Measurements from ENCODE around the gene CWC22. TPM values are rescaled to one million over a fixed set of nuclear protein-coding genes. Genes with fewer than 3 reads are reported as not detected.
"Not testable (repeated sequence)": the region's sequence is repeated elsewhere in the genome, so short reads cannot be mapped to it uniquely, and the experiment has no call there.

The CWC22 gene
- total RNA-seq, 1 donor from 2014 or later: 30.0 TPM

DNA sequence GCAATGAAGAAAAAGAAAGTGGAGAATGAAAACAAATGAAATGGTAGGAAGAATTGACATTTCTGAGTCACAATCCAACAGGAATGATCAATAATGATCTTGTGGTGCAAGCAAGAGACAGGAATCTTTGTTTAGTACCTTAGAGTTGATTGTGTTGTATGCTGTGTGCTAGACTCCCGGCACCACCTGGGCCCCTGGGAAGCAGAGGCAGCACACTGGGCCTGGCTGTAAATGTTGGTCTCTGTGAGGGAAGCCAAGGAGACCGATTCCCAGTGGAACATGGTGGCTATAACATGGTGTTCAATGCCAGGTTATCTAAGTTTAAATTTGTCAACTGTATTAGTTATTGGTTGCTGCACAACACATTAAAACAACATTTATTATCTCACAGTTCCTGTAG, 9.8 kb upstream of the CWC22 start:
- H3K4me3 Mint-ChIP-seq: no peak overlapping the region
- H3K36me3 Mint-ChIP-seq (ENCODE audit: low read depth): no peaks in the 10 kb centered on the region
- no peaks in the 10 kb centered on the region for H3K9me3 Mint-ChIP-seq
- intact Hi-C loops (cut with micrococcal nuclease): no loop called here
- DNase-seq: no peak
- no peaks in the 10 kb centered on the region for H3K27me3 Mint-ChIP-seq
- no peak overlapping the region for H3K27ac Mint-ChIP-seq
- no peaks in the 10 kb centered on the region for H3K4me1 Mint-ChIP-seq

DNA sequence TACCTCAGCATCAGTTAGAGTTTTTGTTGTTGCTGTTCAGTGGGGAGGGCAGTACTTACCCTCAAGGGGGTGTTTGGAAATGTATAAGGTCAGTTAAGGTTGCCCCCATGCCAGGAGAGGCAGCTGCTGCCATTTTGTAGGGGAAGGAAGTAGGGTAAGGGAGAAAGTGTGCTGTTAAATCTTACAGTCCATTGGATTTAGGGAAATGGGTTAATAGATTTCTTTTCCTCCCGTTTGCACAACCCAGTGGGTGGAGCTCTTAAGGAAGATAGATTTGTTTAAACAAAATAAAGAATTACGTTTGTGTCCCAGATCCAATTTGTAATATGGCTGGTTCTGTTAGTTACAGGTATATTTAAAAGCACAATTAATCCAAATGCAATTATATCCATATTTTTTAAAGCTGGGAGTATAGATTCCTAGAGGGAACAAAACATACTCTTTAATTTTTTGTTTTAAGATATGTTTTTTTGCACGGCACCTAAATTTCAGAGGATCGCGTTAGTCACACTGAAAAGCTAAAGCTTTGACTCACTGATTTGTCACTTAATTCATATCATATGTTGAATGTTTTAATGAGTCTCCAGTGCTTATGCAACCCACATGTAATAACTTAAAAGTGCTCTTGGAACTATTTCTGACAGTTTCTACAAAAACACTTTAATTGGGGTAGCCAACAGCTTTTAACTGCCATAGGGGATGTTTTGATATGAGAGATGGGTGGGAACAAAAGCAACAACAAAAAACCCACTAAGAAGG, 9.0 kb upstream of the CWC22 start:
- no peak overlapping the region for H3K27ac Mint-ChIP-seq
- H3K36me3 Mint-ChIP-seq (ENCODE audit: low read depth): no peaks in the 10 kb centered on the region
- intact Hi-C loops (cut with micrococcal nuclease): no loop called here
- no peaks in the 10 kb centered on the region for H3K4me1 Mint-ChIP-seq
- H3K27me3 Mint-ChIP-seq: no peaks in the 10 kb centered on the region
- H3K4me3 Mint-ChIP-seq: no peak overlapping the region
- H3K9me3 Mint-ChIP-seq: no peaks in the 10 kb centered on the region
- DNase-seq: no peak

DNA sequence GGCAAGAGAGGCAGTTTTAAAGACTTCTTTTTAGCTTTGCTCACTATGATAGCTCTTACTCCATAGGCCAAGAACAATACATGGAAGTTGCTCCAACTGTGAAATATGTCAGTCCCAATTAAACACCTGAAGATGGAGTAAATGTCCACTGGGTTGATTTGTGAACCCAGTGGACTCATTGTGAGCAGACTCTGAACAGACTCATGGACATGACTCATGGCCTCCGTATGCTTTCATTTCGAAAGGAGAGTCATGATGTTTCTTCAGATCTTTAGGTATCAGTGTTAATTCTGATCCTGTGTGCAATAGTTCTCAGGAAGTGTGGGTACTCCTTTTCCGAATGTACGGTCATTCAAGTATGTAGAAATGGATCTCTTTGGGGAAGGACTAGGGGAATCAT, 5.4 kb upstream of the CWC22 start:
- intact Hi-C loops (cut with micrococcal nuclease): no loop called here
- Mint-ChIP-seq H3K9me3 (no peaks in the 10 kb centered on the region), H3K27ac (no peak overlapping the region), H3K4me3 (no peak overlapping the region), H3K36me3 (ENCODE audit: low read depth) (no peaks in the 10 kb centered on the region), H3K27me3 (no peaks in the 10 kb centered on the region), H3K4me1 (peaks cover 5% of the 10 kb centered on the region)
- peak; percentile 48 for DNase-seq

DNA sequence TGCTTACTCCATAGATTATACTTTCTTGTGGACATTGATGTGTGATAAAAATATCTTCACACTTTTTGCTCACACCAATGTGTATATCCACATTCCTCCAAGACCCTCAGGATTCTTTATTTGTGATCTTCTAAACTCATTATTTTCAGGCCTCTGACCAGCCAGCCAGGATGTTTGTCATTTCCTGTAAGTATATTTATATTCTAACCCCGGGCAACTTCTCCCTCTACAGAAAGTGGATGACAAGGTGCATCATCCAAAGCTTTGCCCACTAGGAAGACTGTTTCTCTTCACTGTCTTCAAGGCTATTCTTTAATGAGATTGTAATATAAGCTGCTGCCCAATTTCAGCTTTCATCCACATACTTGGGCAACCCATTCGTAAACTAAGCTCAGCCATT, 3.6 kb upstream of the CWC22 start:
- Mint-ChIP-seq H3K27ac (no peak overlapping the region), H3K36me3 (ENCODE audit: low read depth) (no peaks in the 10 kb centered on the region), H3K4me1 (peaks cover 11% of the 10 kb centered on the region), H3K27me3 (no peaks in the 10 kb centered on the region), H3K4me3 (no peak overlapping the region), H3K9me3 (no peaks in the 10 kb centered on the region)
- intact Hi-C loops (cut with micrococcal nuclease): no loop called here
- no peak for DNase-seq

DNA sequence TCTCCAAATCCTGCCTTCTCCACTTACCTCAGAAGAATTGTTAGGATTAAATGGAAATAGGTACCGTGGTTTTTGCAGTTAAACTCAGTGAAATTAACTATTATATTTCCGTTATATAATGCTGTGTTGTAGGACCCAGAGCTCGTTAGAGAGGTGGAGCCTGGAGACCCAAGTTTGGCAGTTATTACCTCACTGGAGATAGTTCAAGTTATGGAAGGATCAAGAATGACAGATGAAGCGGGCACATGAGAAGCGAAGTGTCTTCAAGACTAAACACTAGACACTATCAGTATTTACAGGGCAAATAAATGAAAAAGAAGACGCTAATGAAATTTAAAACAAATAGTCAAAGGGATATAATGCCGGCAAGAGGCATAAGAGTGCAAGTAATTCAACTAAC, 866 bp downstream of the CWC22 start:
- Mint-ChIP-seq H3K9me3 (no peaks in the 10 kb centered on the region), H3K36me3 (ENCODE audit: low read depth) (peaks cover 6% of the 10 kb centered on the region), H3K4me3 (peak overlapping the region; percentile 94), H3K27me3 (no peaks in the 10 kb centered on the region), H3K4me1 (peaks cover 18% of the 10 kb centered on the region), H3K27ac (peak overlapping the region; percentile 97)
- DNase-seq: peak; percentile 57
- intact Hi-C loops (cut with micrococcal nuclease): loop anchor here (2.0 to 5.0 kb wide), 2 partner anchors 975 to 1886 kb away; partner anchors contain the start of genes ITPRID2 and UBE2E3

DNA sequence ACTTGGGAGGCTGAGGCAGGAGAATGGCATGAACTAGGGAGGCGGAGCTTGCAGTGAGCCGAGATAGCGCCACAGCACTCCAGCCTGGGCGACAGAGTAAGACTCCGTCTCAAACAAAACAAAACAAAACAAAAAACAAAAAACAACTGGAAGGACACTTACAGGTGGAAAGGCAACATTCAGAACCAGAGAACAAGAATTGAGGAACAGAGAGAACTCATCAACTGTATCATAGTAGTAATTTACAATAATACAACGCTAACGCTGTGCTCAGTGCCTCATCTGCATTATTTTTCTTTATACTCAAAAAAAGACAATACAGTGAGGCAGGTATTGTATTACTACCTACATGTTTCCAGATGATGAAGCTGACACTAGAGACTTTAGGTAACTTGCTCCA, 1.6 kb downstream of the CWC22 start:
- DNase-seq; H3K36me3 Mint-ChIP-seq (ENCODE audit: low read depth); H3K27ac Mint-ChIP-seq; H3K27me3 Mint-ChIP-seq; H3K9me3 Mint-ChIP-seq: not testable (repeated sequence)
- intact Hi-C loops (cut with micrococcal nuclease): loop anchor here (5.0 kb wide), 1 partner anchor 1887 kb away; the partner anchor contains the start of gene ITPRID2
- Mint-ChIP-seq H3K4me3 (peak overlapping the region; percentile 94), H3K4me1 (peaks cover 16% of the 10 kb centered on the region)

DNA sequence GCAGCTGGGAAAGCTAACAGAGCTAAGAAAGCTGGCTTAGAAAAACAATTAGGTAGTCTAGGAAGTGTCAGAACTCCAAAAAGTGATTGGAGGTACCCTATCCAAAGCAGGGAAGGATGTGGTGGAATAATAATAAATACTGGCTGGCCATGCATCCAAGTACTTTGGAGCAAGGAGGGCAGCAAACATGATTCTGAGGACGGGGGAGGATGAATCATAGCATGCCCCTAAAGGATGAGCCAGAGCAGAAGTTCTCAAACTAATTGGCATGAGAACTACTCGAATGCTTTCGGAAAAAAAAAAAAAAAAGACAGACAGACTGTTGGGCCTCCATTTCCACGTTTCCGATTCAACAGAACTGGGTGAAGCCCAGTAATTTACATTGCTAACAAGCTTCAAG, 2.4 kb downstream of the CWC22 start:
- peaks cover 17% of the 10 kb centered on the region for H3K4me1 Mint-ChIP-seq
- DNase-seq: no peak
- no peaks in the 10 kb centered on the region for H3K9me3 Mint-ChIP-seq
- peaks cover 6% of the 10 kb centered on the region for H3K36me3 Mint-ChIP-seq (ENCODE audit: low read depth)
- no peak overlapping the region for H3K4me3 Mint-ChIP-seq
- H3K27me3 Mint-ChIP-seq: no peaks in the 10 kb centered on the region
- no peak overlapping the region for H3K27ac Mint-ChIP-seq
- intact Hi-C loops (cut with micrococcal nuclease): loop anchor here (5.0 kb wide), 1 partner anchor 1888 kb away; the partner anchor contains the start of gene ITPRID2

DNA sequence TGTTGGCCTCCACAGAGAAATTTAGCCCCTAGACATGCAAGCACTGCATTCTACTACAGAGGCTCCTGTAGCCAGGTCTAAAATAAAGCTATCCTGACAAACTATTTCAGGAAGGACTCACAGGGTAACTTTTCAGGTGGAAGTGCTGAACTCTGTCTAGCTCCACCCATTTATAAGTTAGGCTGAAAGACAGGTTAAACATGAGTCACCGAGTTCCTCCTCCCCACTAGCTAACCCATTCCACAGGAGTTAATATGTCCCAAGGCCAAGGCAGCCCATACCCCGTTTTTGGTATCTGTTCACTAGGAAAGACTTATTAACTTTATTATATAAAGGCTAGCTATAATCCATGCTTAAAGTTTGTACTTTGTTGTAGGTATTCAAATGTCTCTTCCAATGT, 3.5 kb downstream of the CWC22 start:
- H3K36me3 Mint-ChIP-seq (ENCODE audit: low read depth): peaks cover 6% of the 10 kb centered on the region
- DNase-seq: peak; percentile 46
- intact Hi-C loops (cut with micrococcal nuclease): no loop called here
- no peak overlapping the region for H3K4me3 Mint-ChIP-seq
- H3K9me3 Mint-ChIP-seq: no peaks in the 10 kb centered on the region
- no peaks in the 10 kb centered on the region for H3K27me3 Mint-ChIP-seq
- no peak overlapping the region for H3K27ac Mint-ChIP-seq
- peaks cover 17% of the 10 kb centered on the region for H3K4me1 Mint-ChIP-seq

DNA sequence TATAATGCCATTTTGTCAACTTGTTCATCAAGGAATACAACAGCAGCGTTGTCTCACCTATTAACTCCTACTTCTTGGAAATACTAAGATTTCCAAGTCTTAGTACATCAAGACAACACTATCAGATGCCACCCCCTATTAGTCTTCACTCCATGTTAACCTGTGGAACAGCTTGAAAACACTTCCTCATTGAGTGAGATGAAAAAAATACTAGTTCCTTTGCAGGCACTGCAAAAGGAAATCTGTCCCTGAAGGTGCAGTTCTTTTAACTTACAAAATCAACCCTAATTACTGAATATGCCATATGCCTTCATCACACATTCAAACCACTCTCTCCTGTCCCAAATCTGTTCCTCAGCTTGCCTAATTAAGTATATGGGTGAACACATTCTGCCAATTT, 4.0 kb downstream of the CWC22 start:
- Mint-ChIP-seq H3K27ac (no peak overlapping the region), H3K4me1 (peaks cover 17% of the 10 kb centered on the region), H3K9me3 (no peaks in the 10 kb centered on the region), H3K36me3 (ENCODE audit: low read depth) (peaks cover 6% of the 10 kb centered on the region), H3K4me3 (no peak overlapping the region), H3K27me3 (no peaks in the 10 kb centered on the region)
- intact Hi-C loops (cut with micrococcal nuclease): no loop called here
- DNase-seq: no peak

DNA sequence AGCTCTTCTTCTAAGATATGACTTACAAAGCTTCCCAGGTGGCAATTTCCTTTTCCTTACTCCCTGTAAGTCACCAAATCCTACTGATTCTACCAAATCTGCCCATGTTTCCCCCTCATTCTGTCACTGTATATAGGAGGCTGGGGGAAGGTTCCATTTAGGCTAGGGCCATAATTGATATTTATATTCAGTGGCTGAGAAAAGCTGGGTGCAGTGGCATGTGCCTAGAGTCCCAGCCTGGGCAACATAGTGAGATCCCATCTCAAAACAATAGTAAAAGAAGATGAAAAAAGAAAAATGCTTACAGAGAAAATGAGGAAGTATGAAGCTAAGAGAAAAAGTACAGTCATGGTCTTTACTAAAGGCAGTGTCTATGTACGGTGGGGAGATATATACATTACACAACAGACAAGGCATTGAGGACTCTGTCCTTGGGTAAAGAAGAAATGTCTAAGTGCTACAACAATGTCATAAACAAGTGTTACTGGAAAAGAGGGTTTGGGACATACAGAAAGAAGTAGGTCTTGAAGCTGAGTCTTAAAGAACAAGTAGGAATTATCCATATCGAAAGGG, 4.8 kb downstream of the CWC22 start:
- no peak for DNase-seq
- peaks cover 9% of the 10 kb centered on the region for H3K36me3 Mint-ChIP-seq (ENCODE audit: low read depth)
- H3K9me3 Mint-ChIP-seq: no peaks in the 10 kb centered on the region
- H3K27ac Mint-ChIP-seq: no peak overlapping the region
- intact Hi-C loops (cut with micrococcal nuclease): no loop called here
- peaks cover 13% of the 10 kb centered on the region for H3K4me1 Mint-ChIP-seq
- no peak overlapping the region for H3K4me3 Mint-ChIP-seq
- H3K27me3 Mint-ChIP-seq: no peaks in the 10 kb centered on the region

DNA sequence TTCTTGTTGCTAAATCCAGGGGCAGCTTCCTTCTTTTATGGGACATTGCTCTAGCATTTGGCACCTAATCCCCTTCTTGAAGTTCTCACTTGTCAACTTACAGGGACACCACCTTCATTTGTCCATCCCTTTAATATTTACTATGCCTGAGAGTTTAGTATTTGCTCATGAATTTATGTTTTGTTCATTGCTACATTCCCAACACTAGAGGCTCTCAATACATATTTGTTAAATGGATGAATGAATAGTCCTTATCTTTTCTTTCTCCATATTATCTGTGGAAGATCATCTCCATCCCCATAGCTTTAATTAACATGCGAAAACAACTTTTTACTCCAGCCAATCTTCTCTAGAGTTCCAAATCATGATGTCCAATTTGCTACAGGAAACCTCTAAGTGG, 5.4 kb downstream of the CWC22 start:
- H3K36me3 Mint-ChIP-seq (ENCODE audit: low read depth): peaks cover 9% of the 10 kb centered on the region
- H3K27ac Mint-ChIP-seq: no peak overlapping the region
- H3K4me3 Mint-ChIP-seq: no peak overlapping the region
- H3K4me1 Mint-ChIP-seq: peaks cover 13% of the 10 kb centered on the region
- H3K27me3 Mint-ChIP-seq: no peaks in the 10 kb centered on the region
- intact Hi-C loops (cut with micrococcal nuclease): no loop called here
- H3K9me3 Mint-ChIP-seq: no peaks in the 10 kb centered on the region
- DNase-seq: no peak

DNA sequence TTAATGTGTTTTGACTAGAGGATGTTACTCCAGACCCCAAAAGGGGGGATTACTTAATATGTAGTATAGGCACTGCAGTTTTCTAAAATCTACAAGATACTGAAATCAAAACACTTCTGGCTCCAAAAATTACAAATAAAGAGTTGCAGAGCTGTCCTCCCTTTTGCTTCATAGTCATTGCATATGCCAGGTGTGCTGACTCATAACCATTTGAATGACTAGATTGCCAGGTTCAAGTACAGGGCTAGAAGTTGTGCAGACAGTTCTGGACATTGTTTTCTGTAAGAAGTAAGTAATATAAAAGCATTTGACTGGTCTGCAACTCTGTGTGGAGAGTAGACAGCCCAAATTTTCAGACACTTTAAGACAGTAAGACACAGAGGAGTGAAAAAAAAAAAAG, 6.7 kb downstream of the CWC22 start:
- peaks cover 9% of the 10 kb centered on the region for H3K36me3 Mint-ChIP-seq (ENCODE audit: low read depth)
- no peak for DNase-seq
- no peak overlapping the region for H3K27ac Mint-ChIP-seq
- H3K27me3 Mint-ChIP-seq: no peaks in the 10 kb centered on the region
- no peaks in the 10 kb centered on the region for H3K9me3 Mint-ChIP-seq
- H3K4me3 Mint-ChIP-seq: no peak overlapping the region
- intact Hi-C loops (cut with micrococcal nuclease): no loop called here
- peaks cover 14% of the 10 kb centered on the region for H3K4me1 Mint-ChIP-seq

DNA sequence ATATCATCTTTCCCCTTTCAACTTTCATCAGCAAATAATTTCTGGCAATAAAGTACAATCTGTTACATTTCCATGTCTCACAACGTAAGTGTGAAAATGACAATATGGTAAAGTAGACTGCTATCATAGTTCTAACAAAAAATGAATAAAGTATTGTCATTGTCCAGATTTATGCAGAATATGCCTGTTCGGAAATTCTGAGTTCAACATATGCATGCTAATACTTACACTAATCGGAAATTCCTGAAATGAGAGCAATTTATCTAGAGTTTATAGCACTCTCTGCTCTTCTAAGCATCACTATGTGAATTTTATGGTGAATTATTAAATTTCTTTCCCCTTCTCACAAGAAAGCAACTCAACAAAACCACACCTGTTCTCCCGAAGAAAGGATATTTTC, 8.1 kb downstream of the CWC22 start:
- no peak overlapping the region for H3K27ac Mint-ChIP-seq
- H3K27me3 Mint-ChIP-seq: no peaks in the 10 kb centered on the region
- peaks cover 16% of the 10 kb centered on the region for H3K4me1 Mint-ChIP-seq
- intact Hi-C loops (cut with micrococcal nuclease): no loop called here
- no peak for DNase-seq
- no peaks in the 10 kb centered on the region for H3K9me3 Mint-ChIP-seq
- no peak overlapping the region for H3K4me3 Mint-ChIP-seq
- H3K36me3 Mint-ChIP-seq (ENCODE audit: low read depth): peaks cover 9% of the 10 kb centered on the region

DNA sequence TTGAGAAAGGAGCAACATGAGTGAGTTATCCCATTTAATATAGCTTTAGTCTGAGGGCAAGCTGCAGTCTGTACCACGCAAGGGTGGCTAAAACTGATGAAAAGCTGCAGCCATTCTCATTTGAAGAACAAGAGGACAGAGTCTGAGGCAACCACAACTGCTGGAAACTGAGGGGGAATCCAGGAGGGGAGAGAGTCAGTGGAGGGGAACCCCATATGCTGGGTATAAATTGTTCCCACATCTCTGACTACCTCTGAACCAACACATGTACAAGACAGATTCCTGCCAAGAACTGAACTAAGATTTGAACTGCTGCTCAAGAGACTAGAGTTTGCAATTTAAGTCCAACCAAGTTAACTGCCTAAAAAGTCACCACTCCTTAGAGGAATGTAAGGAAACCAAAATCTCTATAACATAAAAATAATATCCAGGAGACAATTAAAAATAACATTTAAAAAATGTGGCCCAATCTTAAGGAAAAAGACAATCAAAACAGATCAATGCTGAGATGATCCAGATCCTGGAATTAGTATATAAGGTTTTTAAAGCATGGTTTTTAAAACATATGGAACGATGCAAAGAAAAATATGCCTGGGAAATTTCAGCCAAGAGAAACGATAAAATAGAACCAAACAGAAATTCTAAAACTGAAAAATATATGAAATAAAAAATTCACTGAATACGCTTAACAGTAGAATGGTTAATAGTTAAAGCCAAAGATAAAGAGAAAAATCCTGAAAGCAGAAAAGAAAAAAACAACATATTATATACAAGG, 11.2 kb downstream of the CWC22 start:
- Mint-ChIP-seq H3K36me3 (ENCODE audit: low read depth) (peaks cover 21% of the 10 kb centered on the region), H3K27ac (no peak overlapping the region), H3K4me1 (peaks cover 19% of the 10 kb centered on the region), H3K27me3 (no peaks in the 10 kb centered on the region), H3K9me3 (no peaks in the 10 kb centered on the region), H3K4me3 (no peak overlapping the region)
- DNase-seq: peak; percentile 44
- intact Hi-C loops (cut with micrococcal nuclease): no loop called here

All from activated CD4-positive, alpha-beta T cell treated with anti-CD3 and anti-CD28 coated beads, Interleukin-2, amount 10 ng/mL, durations not matched to agents 24 days and 14 days (primary cell).